GM19438 (cell line): ENCODE results near the gene KLRF2.
A peak's percentile ranks its signal among the peaks of the same experiment; 100 is the strongest.

Experiments
- ATAC-seq: cut with Tn5 transposase; IDR thresholded peaks from one replicate; pipeline ENCODE4 v1.9.1; 2021; ENCODE audit warnings: low read depth; ENCODE audit not compliant: unreplicated experiment

Gene KLRF2

DNA sequence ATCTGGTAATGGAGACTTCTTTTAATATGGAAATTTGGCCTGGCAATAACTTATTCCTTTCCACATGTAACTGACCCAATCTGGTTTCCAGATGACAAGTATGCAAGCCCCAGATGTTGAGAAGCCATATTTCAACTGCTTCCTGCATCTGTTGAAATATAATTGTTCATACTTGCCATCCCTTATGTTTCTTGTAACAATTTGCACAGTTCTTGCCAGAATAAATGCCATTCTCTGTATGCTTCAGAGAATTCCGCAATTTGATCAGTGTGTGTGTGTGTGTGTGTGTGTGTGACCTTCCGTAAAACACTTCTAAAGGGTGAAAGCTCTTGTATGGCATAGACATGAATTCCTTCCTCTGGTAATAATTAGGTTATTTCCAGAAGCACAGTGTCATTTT lies 52.7 kb downstream of the KLRF2 start:
- no peak for ATAC-seq

DNA sequence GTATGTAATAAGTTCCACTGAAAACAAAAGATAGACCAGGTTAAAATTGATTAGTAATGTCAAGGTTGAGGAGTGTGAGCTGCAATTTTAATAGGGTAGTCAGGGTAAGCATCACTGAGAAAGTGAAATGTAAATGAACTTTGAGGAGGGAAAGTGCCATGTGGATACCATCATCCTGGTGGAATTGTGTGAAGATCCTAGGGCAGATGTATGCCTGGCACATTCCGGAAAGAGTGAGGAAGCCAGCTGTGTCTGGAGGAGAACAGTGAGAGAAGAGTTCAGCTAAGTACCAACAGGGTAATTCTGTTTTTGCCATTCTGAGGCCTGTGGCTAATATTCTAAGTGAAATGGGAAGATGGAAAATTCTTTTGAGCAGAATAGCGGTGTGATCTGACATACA lies 53.7 kb downstream of the KLRF2 start:
- no peak for ATAC-seq

DNA sequence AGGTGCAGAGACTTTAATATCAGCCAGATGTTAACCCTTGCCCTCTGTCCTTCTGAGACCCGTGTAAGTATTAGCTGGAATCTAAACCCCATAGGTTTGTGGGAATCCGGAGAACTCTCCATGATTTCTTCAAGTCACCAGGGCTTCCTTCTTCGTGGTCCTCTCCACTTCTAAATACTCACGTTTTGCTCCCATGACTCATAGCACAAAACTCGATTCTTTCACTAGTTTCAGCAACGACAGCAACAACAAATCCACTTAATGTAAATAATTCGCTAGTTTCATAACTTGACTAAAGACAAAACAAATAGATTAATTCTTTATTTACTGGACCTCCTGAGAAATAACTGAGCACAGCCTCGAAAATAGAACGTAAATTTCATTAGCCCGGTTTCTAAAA lies 55.3 kb downstream of the KLRF2 start:
- ATAC-seq = no peak

DNA sequence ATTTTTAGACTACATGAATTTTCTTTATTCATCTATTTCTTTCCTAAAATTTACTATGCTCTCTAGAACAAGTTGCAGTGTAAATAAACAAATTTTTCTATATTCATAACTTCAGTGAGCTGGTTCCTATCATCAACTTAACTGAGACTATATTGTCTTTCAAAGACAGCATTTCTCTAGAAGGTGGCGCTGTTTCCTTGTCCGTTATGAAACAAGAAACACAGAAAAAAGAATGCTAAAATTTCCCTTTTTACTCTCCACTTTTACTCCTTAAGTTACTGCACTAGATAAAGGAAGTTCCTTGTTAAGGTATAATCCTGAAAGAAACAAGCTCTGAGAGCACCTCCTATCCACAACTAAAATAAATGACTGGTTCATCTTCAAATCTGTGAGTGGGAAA lies 59.1 kb downstream of the KLRF2 start:
- ATAC-seq = no peak

DNA sequence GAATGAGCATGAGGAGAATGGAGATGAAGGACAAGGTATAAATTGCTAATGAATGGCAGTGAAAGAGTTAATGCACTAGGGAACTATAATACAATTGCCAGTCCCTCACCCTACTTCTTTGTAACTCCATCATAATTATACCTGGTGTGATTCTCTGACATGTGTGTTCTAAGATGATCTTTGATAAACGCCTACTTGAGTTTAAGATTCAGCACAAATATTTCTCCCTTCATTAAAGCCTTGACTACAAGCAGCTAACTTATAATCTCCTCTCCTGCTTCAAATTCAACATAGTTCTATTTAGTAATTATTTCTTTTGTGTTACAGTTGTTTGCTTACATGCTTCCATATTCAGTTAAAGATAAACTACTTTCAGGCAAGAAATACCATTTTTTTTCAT lies 60.5 kb downstream of the KLRF2 start:
- ATAC-seq = no peak

DNA sequence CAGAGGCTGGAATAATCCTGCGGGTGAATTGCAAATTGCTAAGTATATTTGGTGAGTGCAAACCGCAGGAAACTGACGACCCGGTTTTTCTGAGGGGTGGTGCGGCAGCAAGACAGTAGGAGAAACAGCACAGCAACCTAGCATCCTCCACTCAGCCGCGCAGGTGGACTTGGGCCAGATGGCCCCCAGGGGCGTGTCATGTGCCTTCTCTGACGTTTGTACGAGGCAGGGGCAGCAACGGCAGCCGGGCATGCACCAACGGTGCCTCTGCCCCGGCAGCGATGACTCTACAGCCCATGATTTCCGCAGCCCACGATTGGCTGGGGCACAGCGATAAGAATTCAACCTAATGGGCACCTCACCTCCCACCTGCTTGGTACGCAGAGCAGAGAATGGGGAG lies 62.0 kb downstream of the KLRF2 start:
- ATAC-seq = peak; percentile 81

DNA sequence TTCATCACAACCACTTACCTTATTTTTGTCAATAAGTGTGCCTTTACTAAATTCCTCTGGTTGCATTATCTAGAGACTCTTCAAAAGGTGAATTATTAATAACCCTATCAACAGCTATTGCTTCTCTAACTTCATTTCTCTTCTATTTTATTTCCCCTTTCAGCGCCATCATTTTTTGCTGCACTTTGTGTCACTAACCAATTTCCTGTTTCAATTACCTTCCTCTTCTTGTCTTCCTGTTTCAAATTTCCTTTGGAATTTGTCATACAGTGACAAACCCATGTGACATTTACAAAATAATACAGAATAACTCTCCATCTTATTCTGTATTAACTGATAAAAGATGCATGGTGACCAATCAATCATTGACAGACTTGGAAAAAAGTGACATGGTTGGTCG lies 63.1 kb downstream of the KLRF2 start:
- ATAC-seq = no peak
